H54 (cell line): ENCODE data around the gene CPSF4L.
"Not testable (repeated sequence)": the region's sequence is repeated elsewhere in the genome, so short reads cannot be mapped to it uniquely, and the experiment has no call there.

Experiments used
- DNase-seq: peaks from one replicate; pipeline ENCODE4 v3.0.0; 2011; ENCODE audit warnings: low spot score, mixed read lengths; ENCODE audit not compliant: insufficient read length
- FAIRE-seq: peaks from 3 replicates; lab custom pipeline; 2011; peaks lifted over from hg19 to GRCh38; lab: Jason Lieb, UNC
- POLR2A ChIP-seq: IDR thresholded peaks from 2 replicates; pipeline ENCODE4 v1.6.1; 2011; ENCODE audit warnings: low read depth, mild to moderate bottlenecking, low read length

The CPSF4L gene

GRCh38 chr17:73261617-73261951 lies at the start of gene CPSF4L:
CPSF4L (minus strand) TSS chr17:73261880; CDS start chr17:73261818, 62 bp downstream.
- FAIRE-seq: no peak
- TF ChIP-seq POLR2A: no peak
- DNase-seq: no peak

- FAIRE-seq (no peak), DNase-seq (no peak)
- TF ChIP-seq POLR2A: no peak; the same call in 1 of the 2 replicates
Measured at GRCh38 chr17:73311428-73311780, 49.7 kb upstream of the CPSF4L start.

- no peak for DNase-seq
- FAIRE-seq: no peak
- no peak for TF ChIP-seq POLR2A
Measured at GRCh38 chr17:73309727-73310596, 48.3 kb upstream of the CPSF4L start.

- FAIRE-seq: not testable (repeated sequence)
Measured at GRCh38 chr17:73308959-73309358, 47.3 kb upstream of the CPSF4L start.

GRCh38 chr17:73308017-73308823 lies 46.5 kb upstream of the CPSF4L start:
- TF ChIP-seq POLR2A: no peak
- DNase-seq (peak; percentile 74), FAIRE-seq (peak; percentile 36)

More at GRCh38 chr17:73308959-73309358, 47.3 kb upstream of the CPSF4L start:
- DNase-seq: not testable (repeated sequence)

GRCh38 chr17:73307130-73307529 lies 45.5 kb upstream of the CPSF4L start:
- TF ChIP-seq POLR2A: no peak
- FAIRE-seq (no peak), DNase-seq (no peak)

GRCh38 chr17:73305845-73306836 lies 44.5 kb upstream of the CPSF4L start:
- FAIRE-seq (no peak), DNase-seq (no peak)
- no peak for TF ChIP-seq POLR2A

GRCh38 chr17:73304971-73305812 lies 43.5 kb upstream of the CPSF4L start:
- peak; percentile 26; the same call in 1 of the 2 replicates for TF ChIP-seq POLR2A
- DNase-seq (peak; percentile 73), FAIRE-seq (no peak)

- FAIRE-seq (no peak), DNase-seq (no peak)
- TF ChIP-seq POLR2A: no peak
Measured at GRCh38 chr17:73304438-73304837, 42.8 kb upstream of the CPSF4L start.

- no peak for TF ChIP-seq POLR2A
- FAIRE-seq: no peak
- no peak for DNase-seq
Measured at GRCh38 chr17:73302189-73302588, 40.5 kb upstream of the CPSF4L start.

- DNase-seq: no peak
- no peak for FAIRE-seq
- no peak for TF ChIP-seq POLR2A
Measured at GRCh38 chr17:73301369-73301768, 39.7 kb upstream of the CPSF4L start.

- DNase-seq (no peak), FAIRE-seq (no peak)
- TF ChIP-seq POLR2A: no peak
Measured at GRCh38 chr17:73300392-73300791, 38.7 kb upstream of the CPSF4L start.
